GM12878 (cell line): ENCODE measurements around the gene IRF1. TPM values are rescaled to one million over a fixed set of nuclear protein-coding genes. Genes with fewer than 3 reads are reported as not detected.

Experiments
- ATAC-seq: fragments of 200-7000 bp; cut with Tn5 transposase; 3 replicates; pipeline ENCODE4 v1.9.1; 2020; ENCODE audit warnings: mild to moderate bottlenecking, moderate library complexity
- BruUV-seq: library from RNA; stranded (reverse); fragments of 400-500 nt; replicated peaks from 2 replicates; lab custom pipeline; 2021; lab: Mats Ljungman, UMichigan
- CTCF ChIA-PET: fragments of 300-600 bp; sonication (Branson Sonifier 250); formaldehyde crosslinking; extraction: SDS; loops from one replicate; lab custom pipeline; 2021; ENCODE audit warnings: inconsistent platforms; lab: Yijun Ruan, JAX
- POLR2A ChIA-PET: fragments of 350-600 bp; formaldehyde crosslinking; extraction: SDS; loops from one replicate; lab custom pipeline; 2021; ENCODE audit warnings: inconsistent platforms; lab: Charles Lee
- RAD21 ChIA-PET: fragments of 300-600 bp; sonication (Branson Sonifier 250); formaldehyde crosslinking; loops from one replicate; lab custom pipeline; 2023; ENCODE audit warnings: antibody characterized with exemption; ENCODE audit not compliant: unreplicated experiment; lab: Charles Lee
- SMC1A ChIA-PET: fragments of 300-600 bp; sonication (Branson Sonifier 250); formaldehyde crosslinking; loops from one replicate; lab custom pipeline; 2023; ENCODE audit not compliant: unreplicated experiment, uncharacterized antibody; lab: Charles Lee
- DNase-seq: peaks from one replicate; pipeline ENCODE4 v3.0.0-alpha.2; 2011; ENCODE audit warnings: low read depth, low spot score
- FAIRE-seq: peaks from 3 replicates; lab custom pipeline; 2011; peaks lifted over from hg19 to GRCh38; lab: Jason Lieb, UNC
- H2AFZ ChIP-seq: 2 replicates; pipeline ENCODE4 v1.6.0; 2011; ENCODE audit warnings: low read depth, low read length, control low read depth; ENCODE audit not compliant: control insufficient read depth
- H3K27ac ChIP-seq: 2 replicates; pipeline ENCODE4 v1.5.1; 2011; ENCODE audit warnings: control low read depth; ENCODE audit not compliant: control insufficient read depth, insufficient read depth
- H3K27me3 ChIP-seq, 2 experiments: replicated peaks in 1 of 2; 2 replicates each; pipeline versions ENCODE4 v1.6.0 to v1.6.1; 2011; ENCODE audit warnings: low read length in 1 of 2; ENCODE audit not compliant: control insufficient read depth in 2 of 2, insufficient read depth in 2 of 2
- H3K36me3 ChIP-seq, 2 experiments: 2 replicates each; pipeline ENCODE4 v1.5.1; 2011; ENCODE audit warnings: low read length in 1 of 2; ENCODE audit not compliant: control insufficient read depth in 2 of 2, insufficient read depth in 2 of 2
- H3K4me1 ChIP-seq: 2 replicates; pipeline ENCODE4 v1.6.1; 2011; ENCODE audit warnings: mild to moderate bottlenecking, low read length, moderate library complexity, mixed read lengths; ENCODE audit not compliant: control insufficient read depth, insufficient read depth
- H3K4me2 ChIP-seq: 2 replicates; pipeline ENCODE4 v1.6.0; 2011; ENCODE audit warnings: control low read depth; ENCODE audit not compliant: control insufficient read depth, insufficient read depth
- H3K4me3 ChIP-seq: fragments of 200-600 bp; sonication (generic); 2 replicates; pipeline ENCODE4 v1.5.1; 2016
- H3K79me2 ChIP-seq: 2 replicates; pipeline ENCODE4 v1.6.0; 2011; ENCODE audit warnings: low read length; ENCODE audit not compliant: control insufficient read depth, insufficient read depth
- H3K9ac ChIP-seq: 2 replicates; pipeline ENCODE4 v1.8.0; 2011; ENCODE audit warnings: low read length, control low read depth, mixed read lengths; ENCODE audit not compliant: control insufficient read depth, insufficient read depth
- H3K9me3 ChIP-seq: replicated peaks from 3 replicates; pipeline ENCODE4 v1.5.1; 2011; ENCODE audit warnings: mild to moderate bottlenecking, low read length; ENCODE audit not compliant: control insufficient read depth, insufficient read depth
- H4K20me1 ChIP-seq: 2 replicates; pipeline ENCODE4 v1.6.0; 2011; ENCODE audit not compliant: control insufficient read depth, insufficient read depth
- ASH2L ChIP-seq: fragments of 300-600, 200-600 bp; sonication (generic); IDR thresholded peaks from 2 replicates; pipeline ENCODE4 v1.6.1; 2017; ENCODE audit warnings: low read depth, mild to moderate bottlenecking, borderline replicate concordance
- HDAC2 ChIP-seq: fragments of 200-600 bp; sonication (generic); IDR thresholded peaks from 2 replicates; pipeline ENCODE4 v1.6.1; 2017
- IKZF2 ChIP-seq, 2 experiments: fragments of 450-650 bp; IDR thresholded peaks; 2 replicates each; pipeline ENCODE4 v1.6.1; 2017; ENCODE audit warnings: mild to moderate bottlenecking in 2 of 2, moderate library complexity in 2 of 2
- MTA2 ChIP-seq: fragments of 450-650 bp; IDR thresholded peaks from 2 replicates; pipeline ENCODE4 v1.6.1; 2016; ENCODE audit warnings: low read depth, mild to moderate bottlenecking, moderate library complexity
- NFYA ChIP-seq: IDR thresholded peaks from 2 replicates; pipeline ENCODE4 v1.6.1; 2011; ENCODE audit warnings: low read depth, mild to moderate bottlenecking, low read length, improper control_type of control experiment, borderline replicate concordance
- NKRF ChIP-seq: fragments of 450-650 bp; conservative IDR thresholded peaks from 2 replicates; pipeline ENCODE4 v1.6.1; 2017; ENCODE audit warnings: mild to moderate bottlenecking, moderate library complexity
- TCF12 ChIP-seq: IDR thresholded peaks from 2 replicates; pipeline ENCODE4 v1.6.1; 2011; ENCODE audit warnings: low read depth, mild to moderate bottlenecking, low read length
- ZNF592 ChIP-seq: fragments of 450-650 bp; IDR thresholded peaks from 2 replicates; pipeline ENCODE4 v1.6.1; 2017; ENCODE audit warnings: mild to moderate bottlenecking, moderate library complexity
- WGBS: methylation state at CpG from one replicate; pipeline ENCODE4 v1.1.6; 2016; ENCODE audit warnings: low lambda C conversion rate; ENCODE audit not compliant: insufficient replicate concordance, insufficient coverage; ENCODE audit errors: missing lambda C conversion rate; 5-methylcytosine and 5-hydroxymethylcytosine counted together
- in situ Hi-C: fragments of 300-500 bp; cut with MboI; formaldehyde crosslinking; loops from 9 replicates; pipeline ENCODE4 v1.14.3; 2018; ENCODE audit warnings: mixed read lengths
- intact Hi-C: fragments of 100-400 bp; cut with micrococcal nuclease; formaldehyde crosslinking; loops from one replicate; pipeline ENCODE4 v1.14.2; 2022; ENCODE audit not compliant: unreplicated experiment
- polyA plus RNA-seq, 11 experiments: library from polyadenylated mRNA; depleted of rRNA in 4 of 11; unstranded in 6 of 11; stranded (reverse) in 5 of 11; fragments of >200 nt; fragmentation: Nextera tagmentation in 4 of 11; fragmentation: Illumina TruSeq in 1 of 11; extraction: Ambion mirVana in 4 of 11; extraction: Trizol in 1 of 11; gene quantifications; 1 replicate in 1 of 11; 2 replicates in 10 of 11; pipeline versions ENCODE4 v1.2.1 to v1.2.3, GENCODE V29; 2011 to 2016; ENCODE audit warnings: inconsistent platforms in 2 of 11, missing spikeins in 2 of 11, low read depth in 1 of 11
- total RNA-seq, 4 experiments: library from RNA; depleted of rRNA in 3 of 4; stranded (reverse); fragments of >200 nt in 3 of 4; fragmentation: Illumina TruSeq in 1 of 4; extraction: Trizol in 1 of 4; gene quantifications; 2 replicates each; pipeline versions ENCODE4 v1.2.1 to v1.2.3, GENCODE V29; 2013 to 2021
- TF ChIP-seq, protein P1 (sequence below): fragments of 450-650 bp; IDR thresholded peaks from 2 replicates; pipeline ENCODE4 v1.6.1; 2018; ENCODE audit warnings: borderline replicate concordance, mild to moderate bottlenecking; ENCODE audit not compliant: partially characterized antibody
- TF ChIP-seq, protein P2 (sequence below): fragments of 450-650 bp; IDR thresholded peaks from 2 replicates; pipeline ENCODE4 v1.6.1; 2017; ENCODE audit warnings: borderline replicate concordance

Gene IRF1
- total and polyA plus RNA-seq, 10 of the 15 experiments (the other 5 are each of a cell fraction or from before 2014, with no cell fraction given), result 6.9 to 68.0 (median 49.6) TPM

DNA sequence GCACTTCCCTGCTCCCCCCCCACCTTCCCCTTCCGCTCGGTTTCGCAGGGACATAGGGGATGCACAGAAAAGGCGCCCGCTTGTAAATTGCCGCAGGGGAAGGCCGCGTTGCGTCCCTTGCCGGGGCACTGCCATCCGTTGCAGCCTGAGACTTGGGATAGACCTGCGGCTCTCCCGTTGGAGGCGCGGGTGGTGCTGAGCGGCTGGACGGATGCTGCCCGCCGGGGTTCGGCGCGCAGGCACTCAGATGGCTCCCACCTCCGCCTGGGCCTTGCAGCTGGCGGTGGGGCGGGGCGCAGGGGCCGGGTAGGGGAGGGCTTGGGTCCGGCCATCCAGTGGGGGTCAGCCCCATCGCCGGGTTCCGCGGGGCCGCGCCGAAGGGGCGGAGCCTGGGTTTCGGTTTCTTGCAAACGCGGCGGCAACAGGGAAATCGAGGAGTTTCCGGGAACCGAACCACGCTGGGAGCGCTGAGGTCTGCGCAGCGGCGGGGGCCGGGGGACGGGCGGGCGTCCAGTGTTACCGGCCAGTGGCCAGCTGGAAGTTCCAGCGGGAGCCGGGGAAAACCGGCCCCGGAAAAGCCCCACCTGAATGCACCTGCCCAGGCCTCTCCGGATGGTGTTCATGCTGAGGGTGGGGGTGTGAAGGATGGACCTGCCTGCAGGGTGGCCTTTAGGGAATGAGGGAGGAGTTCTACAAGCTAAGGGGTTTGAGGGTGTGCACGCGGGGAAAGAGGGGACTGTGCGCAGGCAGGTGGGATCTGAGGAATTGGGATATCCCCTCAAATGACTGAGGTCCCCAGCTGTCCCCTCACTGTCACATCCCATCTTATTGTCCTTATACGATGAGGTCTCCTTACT, 6.3 kb upstream of the IRF1 start:
- Histone ChIP-seq H3K9me3 (no peaks in the 10 kb centered on the region), H3K27me3 (no peaks in the 10 kb centered on the region), H3K36me3 (no peaks in the 10 kb centered on the region), H3K4me1 (peaks cover 51% of the 10 kb centered on the region), H4K20me1 (no peaks in the 10 kb centered on the region), H3K4me3 (peak overlapping the region; percentile 85), H3K4me2 (peak overlapping the region; percentile 73), H2AFZ (peak overlapping the region; percentile 78), H3K27ac (peak overlapping the region; percentile 63), H3K79me2 (peaks cover 6% of the 10 kb centered on the region), H3K9ac (peak overlapping the region; percentile 79)
- ChIA-PET CTCF (interaction anchor here (0.6 to 13.6 kb wide), 19 partner anchors 9 to 738 kb away, joined by 3 to 481 read pairs (median 7); no protein-coding TSS in a partner anchor), RAD21 (interaction anchor here (0.6 to 27.2 kb wide), 26 partner anchors 8 to 1424 kb away, joined by 3 to 453 read pairs (median 6); partner anchors contain the start of gene IRF1), SMC1A (interaction anchor here (0.6 to 13.3 kb wide), 15 partner anchors 8 to 323 kb away, joined by 3 to 340 read pairs (median 13); no protein-coding TSS in a partner anchor), POLR2A (interaction anchor here (0.6 to 24.5 kb wide), 20 partner anchors 9 to 707 kb away, joined by 3 to 389 read pairs (median 5); no protein-coding TSS in a partner anchor)
- ATAC-seq (peak; percentile 72), FAIRE-seq (no peak), DNase-seq (no peak)
- WGBS, result 2% methylated on average over 51 of the region's 62 CpGs
- intact Hi-C loops (loop anchor here (5.0 kb wide), 1 partner anchor 40 kb away; no protein-coding TSS in a partner anchor), in situ Hi-C loops (loop anchor here (10.0 kb wide), 1 partner anchor 112 kb away; no protein-coding TSS in a partner anchor)
- BruUV-seq, result no TSS peak
- TF ChIP-seq TCF12, result no peak
- TF ChIP-seq ZNF592, result no peak
- TF ChIP-seq HDAC2, result no peak
- TF ChIP-seq NKRF, result peak; percentile 72
- no peak for TF ChIP-seq MTA2
- TF ChIP-seq, protein P1, sequence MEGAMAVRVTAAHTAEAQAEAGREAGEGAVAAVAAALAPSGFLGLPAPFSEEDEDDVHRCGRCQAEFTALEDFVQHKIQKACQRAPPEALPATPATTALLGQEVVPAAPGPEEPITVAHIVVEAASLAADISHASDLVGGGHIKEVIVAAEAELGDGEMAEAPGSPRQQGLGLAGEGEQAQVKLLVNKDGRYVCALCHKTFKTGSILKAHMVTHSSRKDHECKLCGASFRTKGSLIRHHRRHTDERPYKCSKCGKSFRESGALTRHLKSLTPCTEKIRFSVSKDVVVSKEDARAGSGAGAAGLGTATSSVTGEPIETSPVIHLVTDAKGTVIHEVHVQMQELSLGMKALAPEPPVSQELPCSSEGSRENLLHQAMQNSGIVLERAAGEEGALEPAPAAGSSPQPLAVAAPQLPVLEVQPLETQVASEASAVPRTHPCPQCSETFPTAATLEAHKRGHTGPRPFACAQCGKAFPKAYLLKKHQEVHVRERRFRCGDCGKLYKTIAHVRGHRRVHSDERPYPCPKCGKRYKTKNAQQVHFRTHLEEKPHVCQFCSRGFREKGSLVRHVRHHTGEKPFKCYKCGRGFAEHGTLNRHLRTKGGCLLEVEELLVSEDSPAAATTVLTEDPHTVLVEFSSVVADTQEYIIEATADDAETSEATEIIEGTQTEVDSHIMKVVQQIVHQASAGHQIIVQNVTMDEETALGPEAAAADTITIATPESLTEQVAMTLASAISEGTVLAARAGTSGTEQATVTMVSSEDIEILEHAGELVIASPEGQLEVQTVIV, result no peak
- TF ChIP-seq, protein P2, sequence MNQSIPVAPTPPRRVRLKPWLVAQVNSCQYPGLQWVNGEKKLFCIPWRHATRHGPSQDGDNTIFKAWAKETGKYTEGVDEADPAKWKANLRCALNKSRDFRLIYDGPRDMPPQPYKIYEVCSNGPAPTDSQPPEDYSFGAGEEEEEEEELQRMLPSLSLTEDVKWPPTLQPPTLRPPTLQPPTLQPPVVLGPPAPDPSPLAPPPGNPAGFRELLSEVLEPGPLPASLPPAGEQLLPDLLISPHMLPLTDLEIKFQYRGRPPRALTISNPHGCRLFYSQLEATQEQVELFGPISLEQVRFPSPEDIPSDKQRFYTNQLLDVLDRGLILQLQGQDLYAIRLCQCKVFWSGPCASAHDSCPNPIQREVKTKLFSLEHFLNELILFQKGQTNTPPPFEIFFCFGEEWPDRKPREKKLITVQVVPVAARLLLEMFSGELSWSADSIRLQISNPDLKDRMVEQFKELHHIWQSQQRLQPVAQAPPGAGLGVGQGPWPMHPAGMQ, result no peak
- TF ChIP-seq IKZF2 (IDR thresholded peaks at IDR 0.05), result peak; percentile 61; a peak in 3 of 4 replicates
- TF ChIP-seq NFYA, result no peak
- TF ChIP-seq ASH2L, result 0 out of 2 replicates have a peak, but pooled peaks have one; percentile 55
